HFFc6 (cell line): ENCODE results near the gene UBA52. TPM values are rescaled to one million over a fixed set of nuclear protein-coding genes. Genes with fewer than 3 reads are reported as not detected.

ENCODE experiments used
- DNase-seq: peaks from one replicate; pipeline ENCODE4 v3.0.0-alpha.2; 2018
- H3K27ac Mint-ChIP-seq: 2 replicates; pipeline ENCODE4 v1.8.0; 2020; ENCODE audit warnings: mild to moderate bottlenecking, mixed read lengths
- H3K27me3 Mint-ChIP-seq: 2 replicates; pipeline ENCODE4 v1.8.0; 2021; ENCODE audit warnings: mild to moderate bottlenecking, moderate library complexity, mixed read lengths; ENCODE audit not compliant: insufficient read depth
- H3K36me3 Mint-ChIP-seq: 2 replicates; pipeline ENCODE4 v1.8.0; 2021; ENCODE audit warnings: low read depth, mixed read lengths
- H3K4me1 Mint-ChIP-seq: 2 replicates; pipeline ENCODE4 v1.8.0; 2020; ENCODE audit warnings: low read depth, mixed read lengths
- H3K4me3 Mint-ChIP-seq: 2 replicates; pipeline ENCODE4 v1.8.0; 2020; ENCODE audit warnings: mild to moderate bottlenecking, moderate library complexity, mixed read lengths
- H3K9me3 Mint-ChIP-seq: 2 replicates; pipeline ENCODE4 v1.8.0; 2020; ENCODE audit warnings: mild to moderate bottlenecking, mixed read lengths
- total RNA-seq, 6 experiments: library from RNA; stranded (reverse); fragmentation: NEBNext Ultra II Directional; extraction: Animal tissue kit (Norgen Biotek cat#: 25700); gene quantifications; 2 replicates in 1 of 6; 3 replicates in 5 of 6; pipeline ENCODE4 v1.2.3, GENCODE V29; 2021
- TF ChIP-seq, protein P1 (sequence below): fragments of 200-600 bp; sonication (generic); IDR thresholded peaks from 2 replicates; pipeline ENCODE4 v1.5.0; 2021; ENCODE audit warnings: antibody characterized with exemption, mild to moderate bottlenecking

Gene UBA52
- total RNA-seq, 6 experiments from 2014 or later, result 1,140 to 1,305 (median 1,270) TPM

DNA sequence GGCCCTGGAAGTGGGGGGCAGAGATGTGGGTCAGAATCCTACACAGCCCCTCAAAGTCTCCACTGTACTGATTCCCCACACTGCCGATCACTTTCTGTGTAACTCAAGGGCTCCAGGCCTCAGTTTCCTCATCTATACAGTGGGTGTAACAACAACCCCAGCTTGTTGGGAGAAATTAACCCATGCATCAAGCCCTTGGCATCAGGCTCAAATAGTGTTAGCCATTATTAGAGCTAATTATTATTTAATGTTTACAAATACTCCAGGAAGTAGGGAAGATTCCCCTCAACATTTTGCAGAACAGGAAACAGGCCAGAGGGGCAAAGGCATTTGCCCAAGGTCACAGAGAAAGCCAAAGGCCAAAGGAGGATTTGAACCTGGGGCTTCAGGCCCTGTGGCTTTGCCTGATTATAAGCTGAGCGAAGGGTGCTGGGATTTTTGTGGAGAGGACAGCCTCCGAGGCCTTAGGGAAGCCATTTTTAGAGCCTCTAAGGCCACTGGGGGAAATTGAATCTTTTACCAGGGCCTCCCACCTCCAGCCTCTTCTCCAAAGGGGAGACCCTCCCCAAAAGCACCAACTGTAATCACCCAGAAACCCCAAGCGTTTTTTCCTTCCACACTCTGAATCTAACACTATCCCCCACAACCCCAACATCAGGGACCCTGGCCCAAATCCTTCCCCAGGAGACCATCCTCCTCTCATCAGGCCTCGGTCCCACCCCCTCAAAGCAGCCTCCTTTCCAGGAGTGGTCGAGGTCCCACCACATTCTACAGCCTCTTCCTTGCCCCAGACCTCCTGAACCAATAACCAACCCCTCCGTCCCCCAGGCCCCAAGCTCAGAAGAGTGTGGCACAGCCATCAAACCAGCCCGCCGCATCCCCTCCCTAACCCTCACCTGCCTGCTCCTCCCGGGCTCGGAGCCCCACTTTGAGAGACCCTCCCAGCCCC lies 29.4 kb upstream of the UBA52 start:
- peaks cover 25% of the 10 kb centered on the region for H3K4me1 Mint-ChIP-seq
- DNase-seq, result no peak
- H3K27me3 Mint-ChIP-seq, result peaks cover 3% of the 10 kb centered on the region

DNA sequence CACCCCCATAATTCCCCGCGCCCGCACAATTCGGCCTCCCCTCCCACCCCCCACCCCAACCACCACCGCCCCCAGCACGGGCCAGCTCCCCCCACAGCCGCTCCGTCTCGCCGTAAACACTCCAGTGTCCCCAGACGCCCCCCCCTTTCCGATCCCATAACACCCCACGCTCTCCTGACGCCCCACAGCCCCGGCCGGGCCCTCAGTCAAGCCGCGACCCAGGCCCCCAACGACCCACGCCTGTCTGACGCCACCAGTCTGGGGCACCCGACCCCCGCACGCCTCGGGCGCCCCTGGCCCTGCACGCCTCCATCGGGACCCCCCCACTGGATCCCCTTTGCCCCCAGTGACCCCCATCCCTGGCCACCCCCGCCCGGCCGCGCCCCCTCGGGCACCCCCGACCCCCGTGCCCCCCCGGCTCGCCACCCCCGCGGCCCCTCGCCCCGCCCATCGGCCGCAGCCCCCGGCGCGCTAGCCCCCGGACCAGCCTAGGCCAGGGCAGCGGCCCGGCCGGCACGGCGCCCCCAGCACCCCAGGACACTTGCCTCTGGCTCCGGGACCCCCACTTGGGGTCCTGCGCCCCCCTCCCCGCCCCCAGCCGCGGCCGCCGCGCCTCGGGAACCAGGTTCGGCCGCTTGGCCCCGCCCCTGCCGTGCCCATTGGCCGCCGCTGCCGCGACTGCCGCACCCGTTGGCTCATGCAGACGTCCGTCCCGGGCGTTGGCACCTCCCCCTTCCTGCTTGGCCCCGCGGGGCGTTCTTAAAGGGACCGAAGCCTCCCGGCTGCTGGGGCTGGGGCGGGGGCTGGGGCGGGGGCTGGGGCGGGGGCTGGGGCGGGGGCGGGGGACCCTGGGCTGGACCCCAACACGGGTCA lies 28.5 kb upstream of the UBA52 start, which contains the start of gene FKBP8:
Gene FKBP8, minus strand, starts transcription at position 633 of the 873 bp plus-strand sequence. CDS start 1,603 bp downstream, outside the sequence.
- H3K4me3 Mint-ChIP-seq, result peak within 1 kb of the TSS; percentile 88
- peaks cover 3% of the 10 kb centered on the region for H3K27me3 Mint-ChIP-seq
- DNase-seq, result peak; percentile 75
- peak within 1 kb of the TSS; percentile 86 for H3K27ac Mint-ChIP-seq
- H3K4me1 Mint-ChIP-seq, result peaks cover 25% of the 10 kb centered on the region
- peaks cover 7% of the 10 kb centered on the region; the same call in 1 of the 2 replicates for H3K36me3 Mint-ChIP-seq
- no peaks in the 10 kb centered on the region for H3K9me3 Mint-ChIP-seq
- TF ChIP-seq, protein P1, sequence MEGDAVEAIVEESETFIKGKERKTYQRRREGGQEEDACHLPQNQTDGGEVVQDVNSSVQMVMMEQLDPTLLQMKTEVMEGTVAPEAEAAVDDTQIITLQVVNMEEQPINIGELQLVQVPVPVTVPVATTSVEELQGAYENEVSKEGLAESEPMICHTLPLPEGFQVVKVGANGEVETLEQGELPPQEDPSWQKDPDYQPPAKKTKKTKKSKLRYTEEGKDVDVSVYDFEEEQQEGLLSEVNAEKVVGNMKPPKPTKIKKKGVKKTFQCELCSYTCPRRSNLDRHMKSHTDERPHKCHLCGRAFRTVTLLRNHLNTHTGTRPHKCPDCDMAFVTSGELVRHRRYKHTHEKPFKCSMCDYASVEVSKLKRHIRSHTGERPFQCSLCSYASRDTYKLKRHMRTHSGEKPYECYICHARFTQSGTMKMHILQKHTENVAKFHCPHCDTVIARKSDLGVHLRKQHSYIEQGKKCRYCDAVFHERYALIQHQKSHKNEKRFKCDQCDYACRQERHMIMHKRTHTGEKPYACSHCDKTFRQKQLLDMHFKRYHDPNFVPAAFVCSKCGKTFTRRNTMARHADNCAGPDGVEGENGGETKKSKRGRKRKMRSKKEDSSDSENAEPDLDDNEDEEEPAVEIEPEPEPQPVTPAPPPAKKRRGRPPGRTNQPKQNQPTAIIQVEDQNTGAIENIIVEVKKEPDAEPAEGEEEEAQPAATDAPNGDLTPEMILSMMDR, result no peak

More for the DNA sequence above, 29.4 kb upstream of the UBA52 start:
- H3K27ac Mint-ChIP-seq, result peak overlapping the region; percentile 86
- H3K4me3 Mint-ChIP-seq, result peak overlapping the region; percentile 88
- no peaks in the 10 kb centered on the region for H3K9me3 Mint-ChIP-seq
- peaks cover 7% of the 10 kb centered on the region; the same call in 1 of the 2 replicates for H3K36me3 Mint-ChIP-seq
- TF ChIP-seq, protein P1, result no peak

DNA sequence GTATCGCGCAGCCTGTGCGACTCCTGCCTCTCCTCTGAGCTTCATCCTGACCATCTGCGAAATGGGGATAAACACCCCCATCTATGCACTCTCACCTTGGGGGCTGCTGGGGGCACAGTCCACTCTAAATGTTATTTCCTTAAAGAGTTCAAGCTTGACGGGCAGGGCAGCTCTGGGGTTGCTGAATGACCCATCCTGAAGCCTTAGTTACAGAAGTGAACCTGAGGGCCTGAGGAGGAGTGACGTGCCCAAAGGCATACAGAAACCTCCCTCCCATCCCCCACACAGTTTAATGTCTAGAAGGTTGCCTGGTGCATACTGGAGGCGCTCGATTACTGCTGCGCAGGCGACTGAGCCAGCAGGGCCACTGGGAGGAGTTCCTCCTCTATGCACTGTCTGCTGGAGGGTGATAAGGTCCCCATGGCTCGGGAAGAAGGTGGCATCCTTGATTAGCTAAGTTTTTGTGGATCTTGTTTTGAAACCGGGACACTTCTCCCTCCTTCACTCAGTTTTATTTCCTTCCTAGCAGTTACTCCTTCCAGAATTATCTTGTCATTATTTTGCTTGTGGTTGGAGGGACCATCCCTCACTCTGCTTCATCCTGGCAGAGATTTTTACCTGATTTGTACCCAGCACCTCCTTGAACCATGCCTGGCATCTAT lies 27.7 kb upstream of the UBA52 start:
- H3K27ac Mint-ChIP-seq, result peak overlapping the region; percentile 77
- DNase-seq, result peak; percentile 52
- peaks cover 7% of the 10 kb centered on the region; the same call in 1 of the 2 replicates for H3K36me3 Mint-ChIP-seq
- peaks cover 3% of the 10 kb centered on the region for H3K27me3 Mint-ChIP-seq
- no peaks in the 10 kb centered on the region for H3K9me3 Mint-ChIP-seq
- TF ChIP-seq, protein P1, result no peak
- H3K4me1 Mint-ChIP-seq, result peaks cover 25% of the 10 kb centered on the region
- peak overlapping the region; percentile 85 for H3K4me3 Mint-ChIP-seq

DNA sequence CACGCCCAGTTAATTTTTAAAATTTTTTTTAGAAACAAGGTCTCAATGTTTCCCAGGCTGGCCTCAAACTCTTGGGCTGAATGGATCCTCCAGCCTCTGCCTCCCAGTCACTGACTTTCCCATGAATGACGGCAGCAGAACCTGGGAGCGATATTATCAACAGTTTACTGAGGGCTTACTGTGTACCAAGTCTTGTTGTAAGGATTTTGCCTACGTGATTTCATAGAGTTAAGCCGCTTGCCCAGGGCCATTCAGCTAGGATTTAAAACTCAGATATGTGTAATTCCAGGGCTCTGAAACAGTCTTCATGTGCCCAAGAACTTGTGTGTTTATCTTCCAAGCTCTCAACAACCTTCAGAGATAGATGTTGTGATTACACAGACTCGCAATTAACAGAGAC lies 20.0 kb upstream of the UBA52 start:
- H3K27ac Mint-ChIP-seq, result no peak overlapping the region
- TF ChIP-seq, protein P1, result no peak
- H3K4me1 Mint-ChIP-seq, result no peaks in the 10 kb centered on the region
- H3K27me3 Mint-ChIP-seq, result peaks cover 2% of the 10 kb centered on the region
- H3K9me3 Mint-ChIP-seq, result no peaks in the 10 kb centered on the region
- no peak overlapping the region for H3K4me3 Mint-ChIP-seq
- no peaks in the 10 kb centered on the region for H3K36me3 Mint-ChIP-seq
- no peak for DNase-seq
